ENCODE results near the gene SMR3A.

SMR3A gene

DNA sequence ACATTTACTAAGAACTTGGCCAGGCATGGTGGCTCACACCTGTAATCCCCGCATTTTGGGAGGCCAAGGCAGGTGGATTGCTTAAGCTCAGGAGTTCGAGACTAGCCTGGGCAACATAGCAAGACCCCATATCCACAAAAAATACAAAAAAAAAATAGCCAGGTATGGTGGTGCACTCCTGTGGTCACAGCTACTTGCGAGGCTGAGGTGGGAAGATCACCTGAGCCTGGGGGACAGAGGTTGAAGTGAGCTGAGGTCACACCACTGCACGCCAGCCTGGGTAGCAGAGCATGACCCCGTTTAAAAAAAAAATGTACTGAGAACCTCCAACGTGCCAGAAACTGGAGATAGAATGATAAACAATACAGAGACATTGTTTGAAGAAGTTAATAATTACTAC is 45.2 kb downstream of the SMR3A start:
- DNase-seq: no peak
- in situ Hi-C loops (cut with MboI; ENCODE audit: low pct_unique_long_range_greater_than_20kb, low sequenced_read_pairs): no loop called here

Measured in KBM-7 (cell line).